Measurements from ENCODE around the gene SMLR1.
"Not testable (repeated sequence)": the region's sequence is repeated elsewhere in the genome, so short reads cannot be mapped to it uniquely, and the experiment has no call there.

Gene SMLR1

GRCh38 chr6:130787726-130788500 is 39.3 kb upstream of the SMLR1 start:
- no peak overlapping the region for H3K27ac ChIP-seq
- TF ChIP-seq ZFX (IDR thresholded peaks at IDR 0.05) (no peak), CTCF (conservative IDR thresholded peaks at IDR 0.05) (no peak)

- TF ChIP-seq CTCF (conservative IDR thresholded peaks at IDR 0.05) (peak; percentile 13; the same call in 1 of the 2 replicates), ZFX (IDR thresholded peaks at IDR 0.05) (no peak)
- no peak overlapping the region for H3K27ac ChIP-seq
Measured at GRCh38 chr6:130788954-130789353, 38.3 kb upstream of the SMLR1 start.

- TF ChIP-seq CTCF (conservative IDR thresholded peaks at IDR 0.05) (no peak), ZFX (IDR thresholded peaks at IDR 0.05) (no peak)
- H3K27ac ChIP-seq = no peak overlapping the region
Measured at GRCh38 chr6:130794010-130794697, 33.1 kb upstream of the SMLR1 start.

- no peak for TF ChIP-seq CTCF (conservative IDR thresholded peaks at IDR 0.05)
- TF ChIP-seq ZFX (IDR thresholded peaks at IDR 0.05) = no peak
- no peak overlapping the region for H3K27ac ChIP-seq
Measured at GRCh38 chr6:130794738-130795137, 32.5 kb upstream of the SMLR1 start.

- TF ChIP-seq CTCF (conservative IDR thresholded peaks at IDR 0.05) (no peak), ZFX (IDR thresholded peaks at IDR 0.05) (no peak)
- no peak overlapping the region for H3K27ac ChIP-seq
Measured at GRCh38 chr6:130796313-130796905, 30.8 kb upstream of the SMLR1 start.

- no peak for TF ChIP-seq ZFX (IDR thresholded peaks at IDR 0.05)
- TF ChIP-seq CTCF (conservative IDR thresholded peaks at IDR 0.05) = no peak
Measured at GRCh38 chr6:130797061-130797460, 30.1 kb upstream of the SMLR1 start.

GRCh38 chr6:130801368-130801767 is 25.8 kb upstream of the SMLR1 start:
- not testable (repeated sequence) for H3K27ac ChIP-seq

More at GRCh38 chr6:130797061-130797460, 30.1 kb upstream of the SMLR1 start:
- no peak overlapping the region for H3K27ac ChIP-seq

Measured in C4-2B (cell line).